T-helper 17 cell (primary cell): ENCODE data around the gene ANKRD50. TPM values are rescaled to one million over a fixed set of nuclear protein-coding genes. Genes with fewer than 3 reads are reported as not detected.

ENCODE experiments used
- ATAC-seq: fragments of 150-1000 bp; cut with Tn5 transposase; 2 replicates; pipeline ENCODE4 v1.10.0; 2021; ENCODE audit warnings: mild to moderate bottlenecking, moderate library complexity
- DNase-seq, 3 donors: peaks; one replicate each; pipeline versions ENCODE4 v3.0.0 to v3.0.0-alpha.2; 2020 to 2021
- H3K9me3 ChIP-seq: one replicate; pipeline ENCODE4 v1.7.0; 2013; ENCODE audit warnings: low read length, mild to moderate bottlenecking; ENCODE audit not compliant: control insufficient read depth, poor library complexity, severe bottlenecking
- H3K27ac Mint-ChIP-seq: one replicate; pipeline ENCODE4 v1.8.0; 2022; ENCODE audit warnings: mild to moderate bottlenecking, moderate library complexity, mixed read lengths
- H3K27me3 Mint-ChIP-seq: one replicate; pipeline ENCODE4 v1.8.0; 2022; ENCODE audit warnings: mixed read lengths
- H3K36me3 Mint-ChIP-seq: one replicate; pipeline ENCODE4 v1.8.0; 2022; ENCODE audit warnings: low read depth, mixed read lengths
- H3K4me1 Mint-ChIP-seq: one replicate; pipeline ENCODE4 v1.8.0; 2022; ENCODE audit warnings: mild to moderate bottlenecking, mixed read lengths
- H3K4me3 Mint-ChIP-seq: one replicate; pipeline ENCODE4 v1.8.0; 2022; ENCODE audit warnings: mild to moderate bottlenecking, moderate library complexity, mixed read lengths
- total RNA-seq, 4 donors: library from RNA in 2 of 4; stranded (reverse) in 2 of 4; gene quantifications; one replicate each; pipeline ENCODE4 v1.2.3 and lab custom pipeline; 2022 to 2026

Gene ANKRD50
- total RNA-seq, 2 donors from 2014 or later, result 0.17 to 0.44 TPM

- DNase-seq (no peak), ATAC-seq (no peak)
- H3K9me3 ChIP-seq, result no peaks in the 10 kb centered on the region
- H3K27ac Mint-ChIP-seq, result no peak overlapping the region
- H3K4me1 Mint-ChIP-seq, result no peaks in the 10 kb centered on the region
- no peak overlapping the region for H3K4me3 Mint-ChIP-seq
- no peaks in the 10 kb centered on the region for H3K27me3 Mint-ChIP-seq
- no peaks in the 10 kb centered on the region for H3K36me3 Mint-ChIP-seq
These were observed 75.2 kb downstream of the ANKRD50 start for GRCh38 chr4:124637321-124637720.

DNA sequence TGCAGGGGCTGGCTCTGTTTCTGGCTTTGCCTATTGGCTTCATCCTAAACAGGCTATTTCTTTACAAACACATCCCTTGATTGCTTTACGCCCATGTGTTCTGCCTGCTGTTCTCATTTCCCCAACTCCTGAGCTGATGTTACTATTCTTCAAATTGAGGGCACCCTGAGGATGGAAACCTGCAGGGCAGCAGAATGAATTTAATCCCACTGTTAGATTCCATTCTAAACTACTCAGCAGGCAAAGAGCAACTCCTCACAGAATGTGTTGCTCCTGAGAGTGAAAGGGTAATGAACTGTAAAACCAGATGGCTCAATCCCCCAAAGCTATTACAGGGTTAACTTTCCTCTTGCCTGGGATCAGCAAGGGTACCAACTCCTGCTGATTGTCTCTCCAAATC is 75.7 kb downstream of the ANKRD50 start:
- H3K9me3 ChIP-seq, result no peaks in the 10 kb centered on the region
- Mint-ChIP-seq H3K27ac (no peak overlapping the region), H3K36me3 (no peaks in the 10 kb centered on the region), H3K27me3 (no peaks in the 10 kb centered on the region), H3K4me3 (no peak overlapping the region), H3K4me1 (no peaks in the 10 kb centered on the region)
- ATAC-seq, result no peak
- no peak for DNase-seq

- Mint-ChIP-seq H3K27ac (no peak overlapping the region), H3K4me1 (no peaks in the 10 kb centered on the region), H3K36me3 (no peaks in the 10 kb centered on the region), H3K27me3 (no peaks in the 10 kb centered on the region), H3K4me3 (no peak overlapping the region)
- H3K9me3 ChIP-seq, result no peaks in the 10 kb centered on the region
- ATAC-seq, result no peak
- DNase-seq, result no peak
These were observed 77.2 kb downstream of the ANKRD50 start for GRCh38 chr4:124635331-124635730.

DNA sequence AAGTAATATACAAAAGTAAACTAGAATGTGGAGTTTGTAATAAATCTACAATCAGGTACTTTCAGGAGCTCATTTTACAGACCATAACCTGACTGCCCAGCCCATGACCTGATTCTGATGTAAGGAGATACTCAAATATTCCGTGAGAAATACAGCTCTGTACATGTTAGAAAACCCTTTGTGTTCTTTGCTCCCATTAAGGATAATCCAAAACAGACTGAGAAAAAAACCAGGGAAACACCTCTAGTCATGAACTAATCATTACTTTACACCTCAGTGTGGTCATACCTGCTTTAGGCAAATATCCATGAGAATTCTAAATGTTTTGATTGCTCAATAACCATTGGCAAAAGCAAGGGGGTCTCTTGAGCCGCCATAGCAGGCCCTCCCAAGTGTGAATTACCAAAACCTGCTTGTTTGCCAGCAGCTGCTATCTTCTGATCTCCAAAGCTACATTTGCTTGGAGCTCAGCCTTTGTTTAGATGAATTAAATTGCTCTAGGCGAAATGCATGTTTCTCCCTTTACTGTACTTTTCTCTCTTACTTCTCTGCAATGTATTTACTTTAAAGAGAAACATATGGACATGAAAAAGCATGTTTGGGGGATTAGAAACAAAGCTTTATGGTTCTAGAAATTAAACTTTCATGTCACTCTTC is 79.1 kb downstream of the ANKRD50 start:
- Mint-ChIP-seq H3K4me1 (no peaks in the 10 kb centered on the region), H3K27me3 (no peaks in the 10 kb centered on the region), H3K4me3 (no peak overlapping the region), H3K27ac (no peak overlapping the region), H3K36me3 (no peaks in the 10 kb centered on the region)
- DNase-seq (no peak), ATAC-seq (no peak)
- H3K9me3 ChIP-seq, result no peaks in the 10 kb centered on the region

DNA sequence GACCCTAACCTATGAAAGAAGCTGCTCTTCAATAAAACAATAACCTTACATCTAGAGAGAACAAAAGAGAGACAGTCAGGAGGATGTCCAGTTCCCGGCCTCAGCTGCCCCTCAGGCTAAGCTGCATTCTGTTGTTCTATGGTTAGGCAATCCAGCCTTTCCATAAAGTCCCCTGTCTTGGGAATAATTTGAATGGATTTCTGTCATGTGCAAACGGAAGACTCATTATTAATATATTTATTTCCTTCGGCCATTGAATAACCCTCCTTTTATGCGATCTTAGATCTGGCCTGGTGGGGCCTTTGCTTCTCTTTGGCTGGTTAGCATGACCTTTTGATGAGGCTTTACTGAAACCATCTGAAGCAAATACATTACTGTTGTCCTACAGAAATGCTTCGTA is 80.1 kb downstream of the ANKRD50 start:
- H3K4me1 Mint-ChIP-seq, result no peaks in the 10 kb centered on the region
- H3K9me3 ChIP-seq, result no peaks in the 10 kb centered on the region
- no peak for DNase-seq
- H3K36me3 Mint-ChIP-seq, result no peaks in the 10 kb centered on the region
- ATAC-seq, result no peak
- no peak overlapping the region for H3K27ac Mint-ChIP-seq
- no peaks in the 10 kb centered on the region for H3K27me3 Mint-ChIP-seq
- no peak overlapping the region for H3K4me3 Mint-ChIP-seq

DNA sequence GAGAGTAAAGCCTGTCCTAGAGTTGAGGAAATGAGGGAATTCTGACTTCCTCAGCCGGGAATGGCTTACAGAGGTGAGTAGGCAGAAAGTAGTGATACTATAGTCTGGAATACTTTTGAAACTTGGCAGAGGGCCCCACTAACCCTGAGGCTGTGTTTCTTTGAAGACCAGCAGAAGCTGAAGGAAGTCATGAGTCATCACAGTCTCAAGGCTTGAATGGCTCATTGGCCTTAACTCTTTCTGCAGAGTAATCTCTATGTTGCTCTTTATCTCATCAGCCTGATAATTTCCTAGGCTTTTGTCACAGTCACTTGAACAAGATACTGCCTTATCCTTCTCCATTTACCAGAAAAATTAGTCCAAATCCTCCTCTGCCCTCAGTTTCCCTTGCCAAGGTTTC is 80.8 kb downstream of the ANKRD50 start:
- Mint-ChIP-seq H3K4me1 (no peaks in the 10 kb centered on the region), H3K36me3 (no peaks in the 10 kb centered on the region), H3K4me3 (no peak overlapping the region), H3K27ac (no peak overlapping the region), H3K27me3 (no peaks in the 10 kb centered on the region)
- ATAC-seq (no peak), DNase-seq (no peak)
- H3K9me3 ChIP-seq, result no peaks in the 10 kb centered on the region

- H3K9me3 ChIP-seq, result no peaks in the 10 kb centered on the region
- Mint-ChIP-seq H3K4me3 (no peak overlapping the region), H3K4me1 (no peaks in the 10 kb centered on the region), H3K36me3 (no peaks in the 10 kb centered on the region), H3K27ac (no peak overlapping the region), H3K27me3 (no peaks in the 10 kb centered on the region)
- no peak for ATAC-seq
- DNase-seq, result no peak
These were observed 82.9 kb downstream of the ANKRD50 start for GRCh38 chr4:124629681-124630080.
